PFSK-1 (cell line): ENCODE data around the gene KSR2.

Experiments
- FOXP2 ChIP-seq: optimal IDR thresholded peaks from 2 replicates; pipeline ENCODE3; 2011; ENCODE audit warnings: borderline replicate concordance, control low read depth, inconsistent platforms; ENCODE audit not compliant: insufficient read depth; ENCODE audit errors: extremely low read length, extremely low read depth
- POLR2AphosphoS5 ChIP-seq: IDR thresholded peaks from 2 replicates; pipeline ENCODE4 v1.6.1; 2012; ENCODE audit warnings: low read depth, mild to moderate bottlenecking, control low read depth, low read length, moderate library complexity
- REST ChIP-seq, 2 experiments: IDR thresholded peaks; 2 replicates each; pipeline versions ENCODE4 v1.6.1 to v1.8.0; 2011 to 2012; ENCODE audit warnings: low read depth in 2 of 2, low read length in 2 of 2, control low read depth in 1 of 2, inconsistent platforms in 1 of 2, mild to moderate bottlenecking in 1 of 2, moderate library complexity in 1 of 2; ENCODE audit not compliant: insufficient read depth in 1 of 2
- SIN3A ChIP-seq: IDR thresholded peaks from 2 replicates; pipeline ENCODE4 v1.6.1; 2012; ENCODE audit warnings: mild to moderate bottlenecking, low read length, moderate library complexity, borderline replicate concordance; ENCODE audit not compliant: insufficient read depth
- TAF1 ChIP-seq: IDR thresholded peaks from 2 replicates; pipeline ENCODE4 v1.6.1; 2012; ENCODE audit warnings: low read length, control low read depth, borderline replicate concordance; ENCODE audit not compliant: insufficient read depth

GRCh38 chr12:117513353-117513752 lies 455.4 kb downstream of the KSR2 start:
- TF ChIP-seq POLR2AphosphoS5 (no peak), TAF1 (no peak), SIN3A (no peak), REST (IDR thresholded peaks at IDR 0.05; ENCODE audit: insufficient read depth in 1 of 2, low read depth in 2 of 2, low read length in 2 of 2) (no peak), FOXP2 (no peak)
